ENCODE measurements around the gene G6PC3. TPM values are rescaled to one million over a fixed set of nuclear protein-coding genes. Genes with fewer than 3 reads are reported as not detected.

G6PC3 gene
- total RNA-seq, 1 experiment from 2014 or later, result 105 TPM

DNA sequence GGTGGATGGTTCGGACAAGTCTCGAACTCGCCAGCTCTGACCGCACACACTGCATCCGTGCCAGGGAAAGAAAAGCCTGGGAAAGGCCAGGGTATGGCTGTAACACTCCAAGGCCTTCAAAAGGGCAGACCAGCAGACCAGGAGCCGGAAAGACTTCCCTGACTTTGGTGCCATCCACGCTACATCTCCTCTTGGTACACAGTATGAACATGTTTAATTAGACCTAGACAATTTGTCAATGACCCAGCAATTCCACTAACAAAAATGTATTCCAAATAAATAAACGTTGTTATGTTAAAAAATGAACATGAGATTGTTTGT, 53.5 kb downstream of the G6PC3 start:
- no peak overlapping the region for H3K23ac ChIP-seq (ENCODE audit: insufficient read length, low read depth, low read length)
- H3K79me2 ChIP-seq (ENCODE audit: insufficient read depth, low read length), result peaks cover 2% of the 10 kb centered on the region; the same call in 1 of the 2 replicates
- H3K56ac ChIP-seq (ENCODE audit: insufficient read length, low read depth, low read length), result no peak overlapping the region
- Mint-ChIP-seq H3K27ac (peak overlapping the region; percentile 93 to 99 (median 98); a peak in 5 of 7 replicates), H3K36me3 (ENCODE audit: insufficient read depth in 1 of 3, low read depth in 3 of 3) (peaks cover 0 to 5% (median 2%) of the 10 kb centered on the region in 3 experiments; a peak in 2 of 7 replicates), H3K27me3 (ENCODE audit: low read depth) (peaks cover 2% of the 10 kb centered on the region), H3K4me3 (peak overlapping the region; percentile 86 to 96), H3K4me1 (peaks cover 26 to 42% of the 10 kb centered on the region in 2 experiments), H3K9me3 (no peaks in the 10 kb centered on the region)
- no peaks in the 10 kb centered on the region for H3K27me3 ChIP-seq (ENCODE audit: insufficient read depth, low read length)
- no peak overlapping the region for H2BK120ac ChIP-seq (ENCODE audit: low read depth, low read length, poor library complexity, severe bottlenecking)
- peaks cover 9% of the 10 kb centered on the region for H3K23me2 ChIP-seq (ENCODE audit: insufficient read length, low read depth, low read length, poor library complexity, severe bottlenecking)
- no peak overlapping the region for H4K8ac ChIP-seq (replicated peaks; ENCODE audit: insufficient read length, low read depth, low read length)
- H3K4ac ChIP-seq (ENCODE audit: low read depth, low read length), result no peak overlapping the region
- no peak overlapping the region for H2BK15ac ChIP-seq (ENCODE audit: low read depth, low read length)
- H4K5ac ChIP-seq (ENCODE audit: insufficient read length, low read depth, low read length), result no peak overlapping the region
- no peak overlapping the region for H2BK20ac ChIP-seq (ENCODE audit: low read depth, low read length, poor library complexity, severe bottlenecking)
- H4K20me1 ChIP-seq (ENCODE audit: control insufficient read depth, insufficient read depth, insufficient read length), result no peaks in the 10 kb centered on the region
- no peak overlapping the region for H2AFZ ChIP-seq (ENCODE audit: low read length)
- no CpG with 5 or more reads among the region's 8 CpGs for WGBS (ENCODE audit: extremely low coverage, insufficient read length, low lambda C conversion rate)
- H3K4me1 ChIP-seq (ENCODE audit: insufficient read depth, low read length), result peaks cover under 1% of the 10 kb centered on the region; the same call in 1 of the 2 replicates
- no peak for DNase-seq
- H2AK5ac ChIP-seq (ENCODE audit: insufficient read length, low read length), result no peak overlapping the region
- H3K9me3 ChIP-seq (ENCODE audit: control insufficient read depth, low read depth, low read length), result no peaks in the 10 kb centered on the region
- H3K27ac ChIP-seq (ENCODE audit: insufficient read length, low read depth, low read length), result no peak overlapping the region
- peak overlapping the region; percentile 47 for H3K18ac ChIP-seq (ENCODE audit: insufficient read length, low read depth, low read length)
- no peak overlapping the region for H4K91ac ChIP-seq (ENCODE audit: insufficient read length, low read depth, low read length)
- peak overlapping the region; percentile 70 for H3K9ac ChIP-seq (ENCODE audit: extremely low read depth, insufficient read length, low read length)
- H3K4me2 ChIP-seq (ENCODE audit: insufficient read depth, insufficient read length, low read length), result peak overlapping the region; percentile 68
- no peaks in the 10 kb centered on the region for H3K79me1 ChIP-seq (ENCODE audit: insufficient read depth, low read depth, low read length, poor library complexity, severe bottlenecking)
- H3T11ph ChIP-seq (ENCODE audit: low read length), result no peak overlapping the region
- TF ChIP-seq, protein P1, sequence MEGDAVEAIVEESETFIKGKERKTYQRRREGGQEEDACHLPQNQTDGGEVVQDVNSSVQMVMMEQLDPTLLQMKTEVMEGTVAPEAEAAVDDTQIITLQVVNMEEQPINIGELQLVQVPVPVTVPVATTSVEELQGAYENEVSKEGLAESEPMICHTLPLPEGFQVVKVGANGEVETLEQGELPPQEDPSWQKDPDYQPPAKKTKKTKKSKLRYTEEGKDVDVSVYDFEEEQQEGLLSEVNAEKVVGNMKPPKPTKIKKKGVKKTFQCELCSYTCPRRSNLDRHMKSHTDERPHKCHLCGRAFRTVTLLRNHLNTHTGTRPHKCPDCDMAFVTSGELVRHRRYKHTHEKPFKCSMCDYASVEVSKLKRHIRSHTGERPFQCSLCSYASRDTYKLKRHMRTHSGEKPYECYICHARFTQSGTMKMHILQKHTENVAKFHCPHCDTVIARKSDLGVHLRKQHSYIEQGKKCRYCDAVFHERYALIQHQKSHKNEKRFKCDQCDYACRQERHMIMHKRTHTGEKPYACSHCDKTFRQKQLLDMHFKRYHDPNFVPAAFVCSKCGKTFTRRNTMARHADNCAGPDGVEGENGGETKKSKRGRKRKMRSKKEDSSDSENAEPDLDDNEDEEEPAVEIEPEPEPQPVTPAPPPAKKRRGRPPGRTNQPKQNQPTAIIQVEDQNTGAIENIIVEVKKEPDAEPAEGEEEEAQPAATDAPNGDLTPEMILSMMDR (conservative IDR thresholded peaks at IDR 0.05), result no peak
- H2BK12ac ChIP-seq (ENCODE audit: insufficient read length, low read depth, low read length), result no peak overlapping the region
- H3K14ac ChIP-seq (ENCODE audit: insufficient read depth, low read length), result peak overlapping the region; percentile 76; the same call in 1 of the 2 replicates
- no peak overlapping the region for H2BK5ac ChIP-seq (ENCODE audit: insufficient read length, low read length)

Other genes starting within 250 kb of the G6PC3 start
- 5.7 and 6.9 TPM in 2 replicates for gene MPP3, start 237.6 kb upstream of the G6PC3 start, total RNA-seq (2021)
- not detected in 2 replicates for gene CD300LG, start 223.6 kb upstream of the G6PC3 start, total RNA-seq (2021)
- 16.3 and 17.9 TPM in 2 replicates for gene MPP2, start 163.2 kb upstream of the G6PC3 start, total RNA-seq (2021)
- gene PPY, start 128.3 kb upstream of the G6PC3 start, total RNA-seq (2021), result 0.59 TPM in 1 of 2 replicates, not detected in the other
- gene PYY, start 116.8 kb upstream of the G6PC3 start, total RNA-seq (2021), result 1.7 and 2.0 TPM in 2 replicates
- gene NAGS, start 66.1 kb upstream of the G6PC3 start, total RNA-seq (2021), result 3.7 and 4.1 TPM in 2 replicates
- 18.6 and 21.1 TPM in 2 replicates for gene TMEM101, start 55.8 kb upstream of the G6PC3 start, total RNA-seq (2021)
- 128 TPM in 2 replicates for gene LSM12, start 4.1 kb upstream of the G6PC3 start, total RNA-seq (2021)
- 39.5 and 41.3 TPM in 2 replicates for gene HDAC5, start 52.9 kb downstream of the G6PC3 start, total RNA-seq (2021)
- gene HROB, start 71.2 kb downstream of the G6PC3 start, total RNA-seq (2021), result 23.3 and 24.1 TPM in 2 replicates
- 0.31 and 0.90 TPM in 2 replicates for gene ASB16, start 100.0 kb downstream of the G6PC3 start, total RNA-seq (2021)
- 20.6 and 22.9 TPM in 2 replicates for gene TMUB2, start 116.2 kb downstream of the G6PC3 start, total RNA-seq (2021)
- gene ATXN7L3, start 129.1 kb downstream of the G6PC3 start, total RNA-seq (2021), result 125 and 134 TPM in 2 replicates
- 151 and 164 TPM in 2 replicates for gene UBTF, start 148.9 kb downstream of the G6PC3 start, total RNA-seq (2021)
- 0.13 TPM in 1 of 2 replicates, not detected in the other for gene SLC4A1, start 197.4 kb downstream of the G6PC3 start, total RNA-seq (2021)
- gene RUNDC3A, start 237.9 kb downstream of the G6PC3 start, total RNA-seq (2021), result 2.2 and 3.8 TPM in 2 replicates

All from H9 (cell line).